ENCODE measurements around the gene POLDIP2.

The POLDIP2 gene

GRCh38 chr17:28317966-28318758, 39.2 kb downstream of the POLDIP2 start:
- no peak for TF ChIP-seq CTCF (IDR thresholded peaks at IDR 0.05; ENCODE audit: low read depth, low read length)
- no peak for DNase-seq (ENCODE audit: extremely low read depth, low read depth)

GRCh38 chr17:28317099-28317965, 40.0 kb downstream of the POLDIP2 start:
- TF ChIP-seq CTCF (IDR thresholded peaks at IDR 0.05; ENCODE audit: low read depth, low read length) = no peak

GRCh38 chr17:28315846-28316705, 41.3 kb downstream of the POLDIP2 start:
- no peak for TF ChIP-seq CTCF (IDR thresholded peaks at IDR 0.05; ENCODE audit: low read depth, low read length)
- no peak for DNase-seq (ENCODE audit: extremely low read depth, low read depth)

More at GRCh38 chr17:28317099-28317965, 40.0 kb downstream of the POLDIP2 start:
- DNase-seq (ENCODE audit: extremely low read depth, low read depth) = no peak

- no peak for TF ChIP-seq CTCF (IDR thresholded peaks at IDR 0.05; ENCODE audit: low read depth, low read length)
- no peak for DNase-seq (ENCODE audit: extremely low read depth, low read depth)
Measured at GRCh38 chr17:28313841-28314240, 43.5 kb downstream of the POLDIP2 start.

GRCh38 chr17:28306954-28307401, 50.3 kb downstream of the POLDIP2 start:
- TF ChIP-seq CTCF (IDR thresholded peaks at IDR 0.05; ENCODE audit: low read depth, low read length) = no peak
- no peak for DNase-seq (ENCODE audit: extremely low read depth, low read depth)

GRCh38 chr17:28298449-28298848, 58.9 kb downstream of the POLDIP2 start:
- DNase-seq (ENCODE audit: extremely low read depth, low read depth) = no peak
- no peak for TF ChIP-seq CTCF (IDR thresholded peaks at IDR 0.05; ENCODE audit: low read depth, low read length)

Measured in AG09319 (cell line).